NOMO-1 (cell line): ENCODE results near the gene PHC2.

ENCODE experiments used
- DNase-seq, 2 experiments: peaks; one replicate each; lab custom pipeline; 2025; ENCODE audit not compliant: unreplicated experiment in 2 of 2; lab: John Stamatoyannopoulos, UW

The PHC2 gene

DNA sequence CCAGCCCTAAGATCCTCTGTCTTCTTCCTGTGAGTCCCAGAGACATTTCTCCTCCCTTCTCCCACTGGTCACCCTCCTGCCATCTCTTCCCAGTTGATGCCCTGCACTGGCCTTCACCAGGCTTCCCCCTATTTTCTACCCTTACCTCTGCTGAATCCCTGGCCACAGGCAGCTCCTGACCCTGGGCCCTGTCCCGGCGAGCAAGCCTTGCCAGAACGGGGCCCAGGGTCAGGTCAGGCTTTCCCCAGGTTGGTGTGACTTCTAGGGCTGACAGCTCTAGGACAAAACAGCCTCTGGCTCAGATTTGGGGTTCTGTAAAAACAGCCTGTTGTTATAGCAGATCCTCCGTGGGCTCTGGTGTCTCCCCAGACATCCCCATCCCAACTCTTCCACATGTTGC lies 57.3 kb downstream of the PHC2 start:
- no peak for DNase-seq

DNA sequence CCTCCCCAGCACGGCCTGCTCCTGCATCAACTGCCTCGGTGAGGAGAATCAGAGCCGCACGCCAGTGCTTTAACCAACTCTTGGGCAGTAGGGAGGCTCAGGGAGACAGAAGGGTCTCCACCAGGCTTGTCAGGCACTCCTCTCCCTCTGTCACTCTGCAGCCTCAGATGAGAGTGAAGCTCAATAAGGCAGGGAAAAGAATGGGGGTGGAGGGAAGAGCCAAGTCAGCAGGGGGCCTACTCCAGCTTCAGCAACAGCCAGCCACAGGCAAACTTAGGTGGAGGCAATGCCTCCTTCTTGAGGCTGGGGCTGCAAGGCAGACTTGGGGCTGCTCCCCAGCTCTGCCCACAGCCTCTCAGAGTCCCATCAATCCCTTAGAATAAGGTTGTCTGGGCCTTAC lies 58.2 kb downstream of the PHC2 start:
- no peak for DNase-seq

DNA sequence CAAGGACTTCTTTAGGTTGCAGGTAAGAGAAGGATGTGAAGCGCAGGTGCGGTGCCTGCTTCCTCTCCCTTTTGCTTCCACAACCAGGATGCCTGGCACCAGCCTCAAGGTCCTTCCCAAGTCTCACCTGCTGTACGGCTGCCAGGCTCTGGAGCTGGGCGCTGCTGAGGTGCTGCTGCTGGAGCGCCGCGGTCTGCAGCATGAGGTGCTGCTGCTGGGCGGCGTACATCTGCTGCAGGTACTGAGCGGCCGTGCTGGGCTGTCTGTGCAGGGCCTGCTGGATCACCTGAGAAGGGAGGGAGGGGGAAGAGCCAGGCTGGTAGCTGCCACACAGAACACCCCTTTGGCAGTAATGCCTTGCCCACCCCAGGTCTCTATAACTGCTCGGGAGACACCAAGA lies 58.7 kb downstream of the PHC2 start:
- DNase-seq: no peak

DNA sequence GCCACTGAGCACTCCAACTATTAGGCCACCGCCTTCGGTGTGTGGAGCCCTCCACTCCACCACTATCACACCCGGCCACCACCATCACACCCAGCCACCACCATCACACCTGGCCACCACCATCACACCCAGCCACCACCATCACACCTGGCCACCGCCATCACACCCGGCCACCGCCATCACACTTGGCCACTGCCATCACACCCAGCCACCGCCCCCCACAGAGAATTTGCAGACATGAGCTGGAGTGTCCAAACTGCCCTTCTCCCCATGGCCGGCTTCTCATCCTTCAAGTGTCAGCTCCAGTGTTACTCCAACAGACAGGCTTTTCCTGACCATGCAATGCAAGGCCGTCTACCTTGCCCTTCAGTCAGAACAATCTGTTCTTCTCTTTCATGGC lies 59.6 kb downstream of the PHC2 start:
- no peak for DNase-seq

DNA sequence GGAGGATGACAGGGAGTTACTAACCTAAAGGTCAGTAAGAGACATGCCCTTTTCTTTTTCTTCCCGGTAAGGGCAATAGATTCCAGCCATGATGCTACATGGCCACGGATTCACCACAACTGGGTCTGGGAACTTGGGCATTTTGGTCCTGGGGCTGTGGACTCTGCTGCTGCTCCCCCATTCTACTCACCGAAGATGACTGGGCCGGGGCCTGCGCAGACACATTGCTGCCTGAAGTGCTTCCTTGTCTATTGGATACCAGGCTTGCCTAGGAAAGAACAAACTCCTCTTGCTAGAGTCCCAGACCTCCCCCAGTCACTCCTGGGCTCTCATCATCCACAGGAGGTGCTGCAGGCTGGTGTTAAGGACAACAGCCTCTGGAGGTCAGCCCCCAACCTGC lies 60.1 kb downstream of the PHC2 start:
- no peak for DNase-seq

DNA sequence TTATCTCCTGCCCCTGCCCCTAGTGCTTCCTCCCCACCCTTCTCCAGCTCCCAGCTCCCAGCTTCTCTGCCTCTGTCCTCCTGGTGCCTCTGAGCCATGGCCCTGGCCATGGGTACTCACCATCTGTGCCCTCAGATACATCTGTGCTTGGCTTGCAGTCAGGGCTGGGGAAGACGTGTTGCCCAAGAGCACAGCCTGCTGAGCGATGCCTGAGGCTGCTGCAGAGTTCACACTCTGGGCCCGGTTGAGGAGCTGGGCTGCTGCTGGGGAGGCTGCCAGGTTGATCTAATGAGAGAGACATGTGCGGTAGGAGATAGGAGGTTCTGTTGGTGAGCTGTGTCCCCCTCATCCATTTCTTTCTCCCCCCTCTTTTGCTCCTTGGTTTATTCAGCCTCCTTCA lies 60.6 kb downstream of the PHC2 start:
- no peak for DNase-seq

DNA sequence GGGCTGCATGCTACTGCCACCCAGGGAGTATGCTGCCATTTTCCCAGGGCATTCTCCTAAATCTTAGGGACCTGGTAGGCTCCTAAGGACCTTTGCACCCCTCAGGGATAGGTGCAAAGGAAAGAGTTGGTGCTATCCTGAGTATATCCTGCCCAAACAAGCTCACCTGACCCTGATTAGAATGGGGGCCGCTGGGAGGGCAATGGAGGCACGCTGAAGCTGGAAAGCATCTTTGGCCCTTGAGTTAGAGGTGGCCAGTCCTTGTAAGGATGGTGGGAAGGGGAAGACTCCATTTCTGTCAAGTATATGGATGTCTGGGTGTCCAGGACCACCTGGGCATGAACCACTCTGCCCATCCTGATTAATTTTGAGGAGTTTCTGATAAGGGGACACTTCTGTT lies 61.1 kb downstream of the PHC2 start:
- no peak for DNase-seq

DNA sequence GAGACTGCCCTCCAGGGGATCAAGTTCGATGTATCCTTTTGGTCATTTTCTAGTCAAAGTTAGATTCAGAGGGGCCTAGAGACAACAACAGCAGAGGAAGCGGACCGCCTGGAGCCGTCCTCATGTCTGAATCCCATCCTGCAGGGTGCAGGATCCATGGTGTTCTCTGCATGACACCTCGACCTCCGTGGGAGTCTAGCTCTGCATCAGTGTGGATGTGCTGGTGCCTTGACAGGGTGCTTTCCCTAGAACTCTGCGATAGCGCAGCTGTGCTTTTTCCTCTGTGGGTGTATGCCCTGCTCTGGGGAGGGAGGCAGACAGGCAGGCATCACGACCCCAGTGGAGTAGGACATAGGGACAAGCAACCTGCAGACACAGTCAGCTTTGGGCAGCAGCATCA lies 61.8 kb downstream of the PHC2 start:
- no peak for DNase-seq

DNA sequence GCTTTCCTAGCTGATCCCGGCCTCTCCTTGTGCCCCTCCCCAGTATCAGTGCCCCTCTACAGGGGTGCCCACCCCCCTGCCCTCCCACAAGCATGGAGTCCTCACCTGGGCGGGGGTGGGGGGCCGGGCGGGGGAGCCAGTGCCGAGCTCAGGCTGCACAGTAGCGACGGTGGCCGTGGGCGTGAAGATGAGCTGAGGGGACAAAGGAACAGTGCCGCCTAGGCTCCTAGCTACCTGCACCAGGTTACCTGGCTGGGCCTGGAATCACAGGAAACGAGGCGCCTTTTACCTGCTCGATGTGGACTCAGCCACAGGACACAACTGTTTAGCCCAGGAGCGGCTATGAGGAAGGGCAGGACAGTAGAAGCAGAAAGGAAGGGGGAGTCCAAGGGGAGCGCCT lies 62.5 kb downstream of the PHC2 start:
- DNase-seq: no peak

DNA sequence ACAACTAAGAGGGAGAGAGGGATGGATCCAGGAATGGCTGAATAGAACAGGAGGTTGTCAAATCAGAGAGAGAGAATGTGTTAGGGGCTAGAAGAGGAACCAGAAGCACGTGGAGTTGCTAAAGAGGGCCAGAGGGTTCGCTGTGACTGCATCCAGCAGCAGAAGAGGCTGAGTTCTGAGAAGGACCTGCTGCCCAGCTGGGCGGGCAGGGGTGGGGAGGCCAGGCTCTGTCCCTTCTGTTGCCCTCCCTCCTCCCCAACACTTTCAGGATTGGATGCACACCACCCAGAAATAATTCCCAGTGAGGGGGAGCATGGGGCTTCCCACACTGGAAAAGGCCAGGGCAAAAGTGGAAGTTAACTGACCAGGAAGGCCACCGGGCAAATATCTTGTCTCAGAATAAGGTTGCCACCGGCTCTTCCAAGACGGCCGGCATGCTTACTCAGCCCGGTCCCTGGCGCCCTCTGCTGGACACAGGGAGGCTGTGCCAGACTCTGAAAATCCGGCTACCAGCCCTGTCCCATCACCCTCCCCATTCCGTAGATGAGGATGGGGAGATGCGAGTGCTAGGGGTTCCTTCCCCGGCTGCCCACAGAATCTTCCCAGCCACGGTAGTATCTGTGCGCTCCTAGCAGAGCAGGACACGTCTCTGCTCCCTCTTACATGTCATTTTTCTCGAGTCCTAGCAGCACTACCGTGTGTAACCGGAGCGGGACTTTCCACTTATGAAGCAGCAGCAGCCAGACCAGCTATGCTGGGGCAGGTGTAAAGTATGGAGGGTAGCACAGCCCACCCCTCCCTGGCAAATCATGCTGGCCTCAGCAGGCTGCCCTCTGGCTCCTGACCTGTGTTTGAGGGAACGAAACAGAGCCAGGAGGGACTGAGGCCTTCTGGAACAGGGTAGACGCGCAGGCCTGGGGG lies 63.1 kb downstream of the PHC2 start:
- peak; percentile 20 to 61 for DNase-seq

DNA sequence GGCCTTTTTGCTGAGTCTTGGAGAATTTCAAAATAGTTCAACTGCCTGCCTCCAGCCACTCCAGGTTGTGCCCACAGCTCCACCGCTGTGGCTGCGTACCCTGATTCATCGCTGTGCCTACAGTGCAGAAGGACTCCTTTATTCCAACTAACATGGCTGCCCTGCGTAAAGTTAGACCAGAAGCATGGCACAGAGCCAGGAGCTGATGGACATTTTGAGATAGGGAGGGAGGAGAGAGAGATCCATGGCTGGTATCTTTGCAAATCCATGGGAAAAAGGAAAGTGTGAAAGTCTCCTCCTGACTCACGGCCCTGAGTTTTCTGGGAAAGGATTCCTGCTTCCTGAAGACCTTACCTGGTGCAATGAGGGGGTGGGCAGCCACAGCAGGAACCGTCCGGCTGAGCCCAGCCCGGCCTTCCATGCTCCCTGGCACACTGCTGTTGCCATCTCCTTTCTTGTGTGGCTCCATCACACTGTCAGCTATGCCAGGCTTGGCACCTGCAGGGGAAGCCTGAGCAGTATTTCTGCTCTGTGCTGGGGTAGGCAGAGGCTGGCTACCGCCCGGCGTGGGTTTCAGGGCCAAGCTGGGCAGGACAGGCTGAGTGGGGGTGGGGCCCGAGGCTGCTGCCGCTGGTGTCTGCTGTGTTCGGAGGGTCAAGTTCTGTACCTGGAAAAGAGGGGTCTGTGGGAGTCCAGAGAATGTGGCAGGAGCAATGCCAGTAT lies 64.0 kb downstream of the PHC2 start:
- no peak for DNase-seq

DNA sequence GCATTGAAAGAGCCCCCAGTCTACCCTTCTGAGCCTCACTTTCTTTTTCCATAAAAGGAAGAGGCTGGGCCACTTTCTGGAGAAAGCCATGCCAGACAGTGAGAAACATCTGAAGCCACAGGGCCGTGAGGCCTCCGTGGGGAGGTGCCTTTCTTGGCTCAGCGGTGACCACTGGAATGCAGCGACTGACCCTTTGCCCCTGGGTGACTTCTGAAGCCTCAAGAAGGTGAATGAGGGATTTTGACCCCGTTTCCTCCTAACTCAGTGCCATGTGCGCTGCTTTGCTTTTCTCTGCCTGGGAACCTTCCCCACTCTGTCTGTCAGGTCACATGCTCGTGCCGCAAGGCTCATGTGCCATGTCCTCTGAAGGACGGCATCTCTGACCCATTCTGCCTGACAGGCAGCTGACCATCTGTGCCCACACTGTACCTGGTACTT lies 65.3 kb downstream of the PHC2 start:
- DNase-seq: no peak

DNA sequence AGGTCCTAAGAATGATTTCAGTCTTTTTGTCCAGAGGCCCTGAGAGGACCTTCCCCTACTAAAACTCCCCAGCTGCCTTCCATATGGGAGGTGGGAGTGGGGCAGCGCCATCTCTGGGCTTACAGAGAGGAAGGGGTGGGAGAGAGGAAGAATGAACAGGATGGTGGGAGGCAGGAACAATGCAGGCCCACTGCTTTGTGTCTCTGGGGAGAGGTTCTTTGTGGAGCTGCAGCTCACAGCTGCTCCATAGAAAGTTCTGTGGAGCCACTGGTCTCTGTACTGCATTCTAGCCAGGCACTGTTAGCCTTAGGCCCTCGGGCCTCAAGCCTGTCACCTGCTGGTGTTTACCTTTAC lies 66.4 kb downstream of the PHC2 start:
- no peak for DNase-seq

DNA sequence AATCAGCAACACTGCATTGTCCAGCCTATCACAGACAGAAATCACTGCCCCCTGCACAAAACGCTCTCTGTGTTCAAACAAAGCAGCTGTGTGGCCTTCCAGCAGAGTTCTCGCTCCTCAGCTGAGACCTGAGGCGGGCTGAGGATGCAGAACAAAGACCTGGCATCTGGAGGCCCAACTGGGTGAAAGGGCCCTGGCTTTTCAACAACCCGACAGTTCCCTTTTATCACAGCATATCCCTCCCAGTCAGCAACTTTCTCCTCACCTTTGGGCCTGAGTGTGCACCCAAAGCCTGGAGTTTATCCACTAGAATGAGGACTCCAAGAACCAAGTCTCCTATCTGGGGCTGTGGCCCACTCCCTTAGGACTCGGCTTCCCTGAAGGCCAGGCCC lies 67.4 kb downstream of the PHC2 start:
- DNase-seq: no peak

DNA sequence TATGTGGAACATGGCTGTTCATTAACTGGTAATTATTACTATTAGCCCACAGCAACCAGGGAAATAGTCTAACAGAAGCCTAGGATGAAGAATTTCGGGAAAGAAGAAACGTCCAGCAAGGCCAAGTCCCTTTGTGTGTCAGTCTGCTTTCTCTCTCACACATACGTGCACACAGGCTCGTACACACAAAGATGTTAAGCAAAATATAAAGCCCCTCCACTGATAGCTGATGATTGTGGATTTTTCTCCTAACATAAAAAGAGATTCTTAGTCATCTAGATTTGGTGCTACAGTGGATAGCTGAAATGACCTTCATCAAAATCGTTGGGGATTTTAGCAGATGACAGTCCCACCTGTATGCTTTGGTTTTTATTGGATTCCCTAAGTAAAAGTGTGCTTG lies 67.9 kb downstream of the PHC2 start:
- DNase-seq: no peak

DNA sequence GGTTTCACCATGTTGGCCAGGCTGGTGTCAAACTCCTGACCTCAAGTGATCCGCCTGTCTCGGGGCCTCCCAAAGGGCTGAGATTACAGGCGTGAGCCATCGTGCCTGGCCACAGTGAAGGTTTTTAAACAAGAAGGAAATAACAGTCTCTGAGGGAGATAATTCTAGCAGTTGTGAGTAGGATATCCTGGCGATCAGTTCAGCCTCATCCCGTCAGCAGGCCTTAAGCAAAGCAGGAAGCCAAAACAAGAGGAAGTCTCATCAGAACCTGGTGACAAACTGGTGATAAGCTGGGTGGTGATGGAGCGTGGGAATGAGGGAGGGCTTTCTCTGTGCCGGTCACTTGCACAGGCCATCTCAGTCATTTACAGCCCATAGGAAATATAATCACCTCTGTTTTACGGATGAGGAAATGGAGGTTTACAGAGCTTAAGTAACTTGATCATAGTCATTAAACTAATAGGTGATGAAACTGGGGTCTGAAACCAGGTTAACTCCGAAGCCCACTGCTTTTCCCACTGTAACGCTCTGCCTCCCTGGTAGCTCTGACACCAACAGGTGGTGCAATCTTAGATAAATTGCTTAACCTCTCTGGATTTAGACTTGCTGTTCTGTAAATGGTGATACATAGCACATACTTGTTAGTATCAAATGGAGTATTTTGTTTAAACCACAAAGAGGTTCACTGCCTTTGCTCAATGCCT lies 69.2 kb downstream of the PHC2 start:
- DNase-seq: no peak

DNA sequence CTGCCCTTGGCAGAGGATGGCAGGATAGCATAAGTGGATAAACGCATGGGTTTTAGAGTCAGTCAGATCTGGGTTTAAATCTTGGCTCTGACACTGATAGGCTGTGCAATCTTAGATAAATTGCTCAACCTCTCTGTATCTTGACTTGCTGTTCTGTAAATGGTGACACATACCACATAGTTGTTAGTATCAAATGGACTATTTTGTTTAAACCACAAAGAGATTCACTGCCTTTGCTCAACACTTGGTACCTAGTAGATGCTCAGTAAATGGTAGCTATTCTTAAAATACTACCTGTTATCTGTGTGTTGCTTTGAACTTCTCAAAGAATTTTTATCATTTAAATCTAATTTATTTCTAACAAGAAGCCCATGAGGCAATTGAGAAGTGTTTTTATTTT lies 70.5 kb downstream of the PHC2 start:
- DNase-seq: no peak

DNA sequence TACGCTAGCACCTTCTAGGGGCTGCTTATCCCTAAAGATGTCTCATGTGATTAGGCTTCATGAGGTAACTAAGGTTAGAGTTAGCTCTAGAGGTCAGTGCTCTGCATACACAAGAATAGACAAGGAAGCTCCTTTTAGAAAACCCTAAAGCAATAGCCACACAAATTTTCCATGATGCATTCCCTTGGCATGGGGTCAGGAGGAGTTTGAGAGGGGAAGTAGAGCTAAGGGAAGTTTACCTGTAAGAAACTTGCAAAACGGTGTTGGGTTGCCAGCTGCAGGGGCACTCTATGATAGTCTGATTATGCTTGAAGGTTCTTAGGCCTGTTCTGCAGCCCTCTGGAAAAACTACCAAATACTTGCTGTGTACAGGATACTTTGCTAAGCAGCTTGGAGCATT lies 71.0 kb downstream of the PHC2 start:
- DNase-seq: no peak

DNA sequence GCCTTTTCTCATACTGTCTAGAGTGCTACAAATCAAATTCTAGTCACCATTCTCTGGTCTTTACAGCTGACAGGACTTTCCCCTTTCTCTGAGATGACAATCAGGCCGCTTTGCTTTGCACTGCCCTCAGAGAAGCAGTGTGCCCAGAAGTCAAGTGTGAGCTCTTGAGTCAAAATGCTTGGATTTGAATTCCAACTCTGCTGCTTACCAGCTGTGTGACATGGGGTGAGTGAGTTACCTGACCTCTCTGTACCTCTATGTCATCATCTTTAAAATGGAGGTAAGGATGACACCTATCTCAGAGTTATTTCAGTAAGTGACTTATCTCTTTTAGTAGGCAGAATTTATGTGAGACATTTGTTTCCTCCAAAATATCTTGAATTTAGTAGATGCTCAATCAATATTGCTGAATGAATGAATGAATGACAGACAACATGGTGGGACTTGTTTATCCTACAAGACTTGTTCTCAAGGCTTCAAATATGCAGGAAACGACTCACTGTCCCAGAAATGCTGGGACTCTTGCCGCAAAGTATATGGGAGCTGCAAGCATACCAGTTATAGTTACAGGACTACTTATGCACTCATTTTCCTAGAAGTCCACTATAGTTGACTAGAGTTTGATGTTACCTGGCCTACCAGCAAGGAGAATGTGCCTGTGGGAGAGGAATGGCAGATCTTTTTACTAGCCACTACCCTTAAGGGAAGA lies 71.9 kb downstream of the PHC2 start:
- DNase-seq: no peak

DNA sequence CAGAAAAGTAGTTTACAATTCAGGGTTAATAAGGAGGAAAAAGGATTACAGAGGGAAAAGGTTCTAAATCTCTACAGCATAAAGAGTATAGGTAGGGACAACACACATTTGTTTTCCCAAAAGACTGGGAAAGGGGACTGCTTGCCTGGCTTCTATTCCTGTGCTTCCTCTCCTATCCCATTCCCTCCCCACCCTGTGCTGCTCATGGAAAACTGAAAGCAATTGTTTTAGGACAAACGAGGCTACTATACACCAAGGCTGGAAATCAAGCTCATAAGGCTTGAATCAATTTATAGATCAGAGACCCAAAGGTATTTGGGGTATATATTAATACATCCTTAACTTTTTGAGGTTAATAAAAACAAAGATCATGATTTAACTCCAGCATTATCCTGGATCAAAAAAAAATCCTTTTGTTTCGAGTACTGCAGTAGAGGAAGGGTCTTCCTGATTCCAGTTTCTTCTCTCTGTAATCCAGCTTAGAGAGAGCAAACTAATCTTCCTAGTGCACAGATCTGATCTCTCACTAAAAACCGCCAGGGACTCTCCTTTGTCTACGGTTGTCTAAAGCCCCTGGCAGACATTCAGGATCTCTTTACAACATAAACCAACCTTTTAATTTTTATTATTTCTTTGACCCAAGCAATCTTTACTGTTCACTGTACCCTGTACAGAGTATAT lies 72.6 kb downstream of the PHC2 start:
- DNase-seq: no peak

DNA sequence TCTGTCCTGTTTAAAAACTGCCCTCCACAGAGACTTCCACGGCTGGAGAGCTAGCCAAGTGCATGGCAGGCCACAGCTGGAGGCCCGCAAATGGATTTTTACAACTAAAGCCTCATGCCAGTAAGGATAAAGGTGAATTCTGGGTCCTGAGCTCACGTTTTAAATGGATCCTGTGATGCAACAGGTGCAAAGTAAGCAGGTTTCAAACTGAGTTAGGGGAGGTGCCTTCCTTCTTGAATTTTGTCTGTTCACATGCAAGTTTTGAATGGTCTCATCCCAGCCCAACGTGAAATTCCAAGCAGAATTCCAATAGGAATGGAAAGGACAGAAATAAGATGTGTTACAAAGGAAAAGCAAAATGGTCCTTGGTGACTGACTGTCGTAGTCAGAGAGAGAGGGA lies 73.8 kb downstream of the PHC2 start:
- no peak for DNase-seq
